H1 (cell line): ENCODE measurements around the gene CRYBA4. TPM values are rescaled to one million over a fixed set of nuclear protein-coding genes. Genes with fewer than 3 reads are reported as not detected.

ENCODE experiments used
- CTCF ChIA-PET: fragments of 300-600 bp; sonication (Branson Sonifier 250); formaldehyde crosslinking; loops from one replicate; lab custom pipeline; 2021; ENCODE audit not compliant: partially characterized antibody; lab: Charles Lee
- POLR2A ChIA-PET: fragments of 300-600 bp; sonication (Branson Sonifier 250); formaldehyde crosslinking; loops from one replicate; lab custom pipeline; 2021; ENCODE audit warnings: inconsistent platforms; ENCODE audit not compliant: partially characterized antibody; lab: Charles Lee
- DNase-seq, 2 experiments: peaks; one replicate each; pipeline versions ENCODE4 v3.0.0 to v3.0.0-alpha.2; 2010 to 2022; ENCODE audit warnings: low spot score in 2 of 2, low read depth in 1 of 2, mixed read lengths in 1 of 2
- FAIRE-seq: peaks from 2 replicates; lab custom pipeline; 2011; peaks lifted over from hg19 to GRCh38; lab: Jason Lieb, UNC
- H2AFZ ChIP-seq: 2 replicates; pipeline ENCODE4 v1.8.1; 2012; ENCODE audit warnings: low read length, inconsistent platforms
- H2AK5ac ChIP-seq: 2 replicates; pipeline ENCODE4 v1.6.1; 2013; ENCODE audit warnings: low read depth, low read length
- H2BK120ac ChIP-seq: replicated peaks from 2 replicates; pipeline ENCODE3; 2013; ENCODE audit warnings: low read depth, low read length, inconsistent platforms
- H2BK12ac ChIP-seq: 2 replicates; pipeline ENCODE4 v1.6.1; 2013; ENCODE audit warnings: low read depth, low read length
- H2BK15ac ChIP-seq: 2 replicates; pipeline ENCODE4 v1.6.1; 2013; ENCODE audit warnings: low read length
- H2BK20ac ChIP-seq: 2 replicates; pipeline ENCODE4 v1.6.1; 2013; ENCODE audit warnings: low read length
- H2BK5ac ChIP-seq: 2 replicates; pipeline ENCODE4 v1.6.1; 2013; ENCODE audit warnings: low read depth, low read length
- H3K14ac ChIP-seq: 2 replicates; pipeline ENCODE4 v1.6.1; 2013; ENCODE audit warnings: inconsistent platforms; ENCODE audit not compliant: insufficient read length
- H3K18ac ChIP-seq: 2 replicates; pipeline ENCODE4 v1.6.1; 2013; ENCODE audit warnings: low read length; ENCODE audit errors: extremely low read depth
- H3K23ac ChIP-seq: 2 replicates; pipeline ENCODE4 v1.6.1; 2013; ENCODE audit warnings: inconsistent platforms; ENCODE audit not compliant: insufficient read length
- H3K23me2 ChIP-seq: 2 replicates; pipeline ENCODE4 v1.6.1; 2013; ENCODE audit warnings: low read depth, low read length
- H3K27ac ChIP-seq: 2 replicates; pipeline ENCODE4 v1.6.1; 2011; ENCODE audit warnings: low read depth, low read length, inconsistent platforms
- H3K27me3 ChIP-seq, 4 experiments: replicated peaks in 1 of 4; 1 replicate in 1 of 4; 2 replicates in 3 of 4; pipeline versions ENCODE4 v1.6.1 to v1.8.1; 2011 to 2013; ENCODE audit warnings: low read length in 3 of 4, mild to moderate bottlenecking in 3 of 4, inconsistent platforms in 2 of 4, mixed read lengths in 2 of 4, moderate library complexity in 1 of 4; ENCODE audit not compliant: control insufficient read depth in 3 of 4, insufficient read depth in 3 of 4; ENCODE audit errors: extremely low read depth in 1 of 4
- H3K36me3 ChIP-seq, 4 experiments: 2 replicates each; pipeline versions ENCODE4 v1.6.1 to v1.8.1; 2011 to 2013; ENCODE audit warnings: mild to moderate bottlenecking in 4 of 4, low read length in 3 of 4, moderate library complexity in 2 of 4, control low read depth in 1 of 4, inconsistent platforms in 1 of 4; ENCODE audit not compliant: insufficient read depth in 4 of 4, control insufficient read depth in 2 of 4
- H3K4ac ChIP-seq: replicated peaks from 2 replicates; pipeline ENCODE3; 2013; ENCODE audit warnings: low read length, low read depth, mixed read lengths, inconsistent platforms; ENCODE audit not compliant: insufficient read length
- H3K4me1 ChIP-seq, 4 experiments: replicated peaks in 1 of 4; 1 replicate in 1 of 4; 2 replicates in 3 of 4; pipeline versions ENCODE4 v1.6.1 to v1.8.1; 2011 to 2013; ENCODE audit warnings: low read length in 3 of 4, inconsistent platforms in 2 of 4, mixed read lengths in 1 of 4; ENCODE audit not compliant: insufficient read depth in 4 of 4, control insufficient read depth in 3 of 4
- H3K4me2 ChIP-seq, 2 experiments: 2 replicates each; pipeline versions ENCODE4 v1.6.1 to v1.8.1; 2011 to 2013; ENCODE audit warnings: low read depth in 2 of 2, low read length in 2 of 2, control low read depth in 1 of 2, inconsistent platforms in 1 of 2, mild to moderate bottlenecking in 1 of 2; ENCODE audit not compliant: insufficient read depth in 1 of 2
- H3K4me3 ChIP-seq, 4 experiments: fragments of 200-600, 300-600 bp in 1 of 4; sonication (generic), shearing (Covaris generic), sonication (Bioruptor Twin) in 1 of 4; 2 replicates each; pipeline versions ENCODE4 v1.5.1 to v1.8.1; 2011 to 2016; ENCODE audit warnings: low read length in 4 of 4, low read depth in 3 of 4, control low read depth in 2 of 4, inconsistent platforms in 2 of 4, mild to moderate bottlenecking in 2 of 4, mixed read lengths in 1 of 4, moderate library complexity in 1 of 4; ENCODE audit not compliant: insufficient read depth in 2 of 4; ENCODE audit errors: extremely low read depth in 1 of 4
- H3K56ac ChIP-seq: replicated peaks from 2 replicates; pipeline ENCODE3; 2013; ENCODE audit warnings: low read depth, mild to moderate bottlenecking, mixed read lengths, low read length, inconsistent platforms; ENCODE audit not compliant: insufficient read length
- H3K79me1 ChIP-seq: 2 replicates; pipeline ENCODE4 v1.6.1; 2013; ENCODE audit warnings: low read depth, low read length, control low read depth
- H3K79me2 ChIP-seq, 2 experiments: 2 replicates each; pipeline versions ENCODE4 v1.6.1 to v1.8.1; 2012 to 2013; ENCODE audit warnings: low read length in 2 of 2, mild to moderate bottlenecking in 2 of 2, inconsistent platforms in 1 of 2; ENCODE audit not compliant: insufficient read depth in 2 of 2, control insufficient read depth in 1 of 2
- H3K9ac ChIP-seq, 4 experiments: replicated peaks in 1 of 4; 1 replicate in 1 of 4; 2 replicates in 3 of 4; pipeline versions ENCODE4 v1.6.1 to v1.8.1; 2011 to 2013; ENCODE audit warnings: low read depth in 3 of 4, low read length in 3 of 4, control low read depth in 2 of 4, mild to moderate bottlenecking in 2 of 4, moderate library complexity in 2 of 4, inconsistent platforms in 1 of 4; ENCODE audit errors: extremely low read depth in 1 of 4
- H3K9me3 ChIP-seq, 2 experiments: 2 replicates each; pipeline versions ENCODE4 v1.6.1 to v1.8.1; 2012 to 2013; ENCODE audit warnings: mild to moderate bottlenecking in 2 of 2, moderate library complexity in 2 of 2, control low read depth in 1 of 2, inconsistent platforms in 1 of 2, low read depth in 1 of 2, low read length in 1 of 2, mixed read lengths in 1 of 2; ENCODE audit not compliant: insufficient read depth in 2 of 2
- H4K20me1 ChIP-seq, 2 experiments: replicated peaks in 1 of 2; 2 replicates each; pipeline versions ENCODE3 to v1.8.1; 2011 to 2013; ENCODE audit warnings: inconsistent platforms in 2 of 2, low read length in 2 of 2, mild to moderate bottlenecking in 1 of 2; ENCODE audit not compliant: insufficient read depth in 2 of 2, control insufficient read depth in 1 of 2
- H4K5ac ChIP-seq: 2 replicates; pipeline ENCODE4 v1.6.1; 2013; ENCODE audit warnings: low read length, low read depth, mixed read lengths, inconsistent platforms; ENCODE audit not compliant: insufficient read length
- H4K8ac ChIP-seq: 2 replicates; pipeline ENCODE4 v1.8.0; 2013; ENCODE audit warnings: mild to moderate bottlenecking, moderate library complexity, low read length, inconsistent platforms; ENCODE audit not compliant: insufficient read depth; ENCODE audit errors: extremely low read depth
- H4K91ac ChIP-seq: replicated peaks from 2 replicates; pipeline ENCODE3; 2013; ENCODE audit warnings: low read length, mixed read lengths, inconsistent platforms; ENCODE audit not compliant: insufficient read length
- BACH1 ChIP-seq: IDR thresholded peaks from 2 replicates; pipeline ENCODE4 v1.6.1; 2012; ENCODE audit warnings: low read length, improper control_type of control experiment
- BCL11A ChIP-seq, 2 experiments: IDR thresholded peaks; one replicate each; pipeline ENCODE4 v1.6.1; 2011; ENCODE audit warnings: low read depth in 2 of 2, low read length in 2 of 2, mild to moderate bottlenecking in 2 of 2
- EP300 ChIP-seq, 2 experiments: IDR thresholded peaks; 1 replicate in 1 of 2; 2 replicates in 1 of 2; pipeline ENCODE4 v1.6.1; 2011 to 2012; ENCODE audit warnings: low read depth in 2 of 2, low read length in 2 of 2, mild to moderate bottlenecking in 2 of 2, borderline replicate concordance in 1 of 2, inconsistent platforms in 1 of 2, moderate library complexity in 1 of 2
- NANOG ChIP-seq: IDR thresholded peaks from 2 replicates; pipeline ENCODE4 v1.6.1; 2011; ENCODE audit warnings: low read length, low read depth, mild to moderate bottlenecking, inconsistent platforms; ENCODE audit not compliant: insufficient read depth, poor library complexity, severe bottlenecking
- WGBS, 2 experiments: shearing (Covaris generic) in 1 of 2; methylation state at CpG; one replicate each; pipeline versions ENCODE4 v1.1.6 to v1.1.7; 2013 to 2015; ENCODE audit warnings: low lambda C conversion rate in 2 of 2, mixed read lengths in 2 of 2, inconsistent platforms in 1 of 2, low coverage in 1 of 2, missing lambda C conversion rate in 1 of 2; ENCODE audit not compliant: insufficient replicate concordance in 2 of 2, insufficient coverage in 1 of 2, insufficient read length in 1 of 2; ENCODE audit errors: extremely low coverage in 1 of 2, missing lambda C conversion rate in 1 of 2; 5-methylcytosine and 5-hydroxymethylcytosine counted together
- polyA plus RNA-seq, 7 experiments: library from polyadenylated mRNA; depleted of rRNA in 3 of 7; stranded (reverse) in 5 of 7; unstranded in 2 of 7; fragments of >200 nt in 5 of 7; fragments of 200-250 nt in 2 of 7; gene quantifications; 1 replicate in 5 of 7; 2 replicates in 1 of 7; 4 replicates in 1 of 7; pipeline versions ENCODE4 v1.2.1 to v1.2.3, GENCODE V29; 2011 to 2013; ENCODE audit warnings: missing spikeins in 2 of 7, mixed read lengths in 2 of 7
- total RNA-seq: library from RNA; stranded (reverse); fragmentation: NEBNext Ultra II Directional; extraction: Animal tissue kit (Norgen Biotek cat#: 25700); gene quantifications from 2 replicates; pipeline ENCODE4 v1.2.1, GENCODE V29; 2021

Gene CRYBA4
- total and polyA plus RNA-seq, 2 of the 8 experiments (the other 6 are each of a cell fraction or from before 2014, with no cell fraction given) = 0.67 to 3.1 TPM

DNA sequence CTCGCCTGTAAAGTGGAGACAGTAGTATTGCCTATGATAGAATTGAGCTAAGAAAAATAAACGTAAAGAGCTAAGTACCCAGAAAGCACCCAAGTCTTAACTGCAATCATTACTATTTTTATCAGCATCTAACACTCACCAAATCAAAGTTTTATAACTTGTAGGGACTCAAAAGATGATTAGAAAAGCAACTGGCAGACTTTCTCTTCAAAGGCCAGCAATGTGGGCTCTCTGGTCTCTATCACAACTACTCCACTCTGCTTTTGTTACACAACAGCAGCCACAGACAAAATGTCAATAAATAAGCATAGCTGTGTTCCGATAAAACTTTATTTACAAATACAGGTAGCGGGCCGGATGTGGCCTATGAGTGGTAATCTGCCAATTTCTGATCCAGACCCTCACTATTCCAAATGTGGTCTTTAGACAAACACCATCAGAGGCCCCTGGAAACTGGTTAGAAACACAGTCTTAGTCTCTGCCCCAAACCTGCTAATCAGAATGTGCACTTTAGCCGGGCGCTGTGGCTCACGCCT, 40.1 kb upstream of the CRYBA4 start:
- 93% methylated on average over 8 of the region's 8 CpGs; no CpG with 5 or more reads in 1 of the 2 experiments for WGBS, 2 experiments
- Histone ChIP-seq H3K36me3 (peaks cover 4 to 23% (median 5%) of the 10 kb centered on the region in 4 experiments; a peak in 6 of 8 replicates), H2AFZ (no peak overlapping the region), H3K4ac (no peak overlapping the region), H3K27ac (no peak overlapping the region), H4K20me1 (peaks cover 2 to 14% of the 10 kb centered on the region in 2 experiments), H2BK15ac (no peak overlapping the region), H3K23me2 (peaks cover 2% of the 10 kb centered on the region; the same call in 1 of the 2 replicates), H4K8ac (no peak overlapping the region), H3K79me2 (peaks cover 0 to 94% of the 10 kb centered on the region in 2 experiments; a peak in 2 of 4 replicates), H4K91ac (no peak overlapping the region), H2BK120ac (no peak overlapping the region), H4K5ac (no peak overlapping the region), H2BK5ac (no peak overlapping the region), H3K79me1 (peaks cover 18% of the 10 kb centered on the region), H3K4me3 (no peak overlapping the region), H3K23ac (no peak overlapping the region), H3K14ac (no peak overlapping the region), H3K9me3 (no peaks in the 10 kb centered on the region), H2AK5ac (no peak overlapping the region), H3K27me3 (no peaks in the 10 kb centered on the region), H2BK20ac (no peak overlapping the region), H3K4me2 (no peak overlapping the region; a peak in 1 of 4 replicates), H3K56ac (no peak overlapping the region), H3K9ac (no peak overlapping the region), H3K18ac (no peak overlapping the region), H3K4me1 (peaks cover 13 to 37% (median 16%) of the 10 kb centered on the region in 4 experiments), H2BK12ac (no peak overlapping the region)
- DNase-seq = no peak
- ChIA-PET POLR2A (interaction anchor here (1.0 to 3.0 kb wide), 4 partner anchors 11 to 16 kb away, joined by 3 to 17 read pairs (median 4); no protein-coding TSS in a partner anchor), CTCF (interaction anchor here (0.8 to 0.9 kb wide), 2 partner anchors 24 to 60 kb away, joined by 3 to 4 read pairs; no protein-coding TSS in a partner anchor)
- TF ChIP-seq NANOG (no peak), BCL11A (IDR thresholded peaks at IDR 0.05; ENCODE audit: low read depth in 2 of 2, low read length in 2 of 2) (no peak), BACH1 (no peak), EP300 (IDR thresholded peaks at IDR 0.05; ENCODE audit: borderline replicate concordance in 1 of 2, low read depth in 2 of 2, low read length in 2 of 2) (no peak)
- no peak for FAIRE-seq
